GM21825 (cell line): Measurements from ENCODE around the gene NPHP4.

Experiments
- ATAC-seq: cut with Tn5 transposase; IDR thresholded peaks from one replicate; pipeline ENCODE4 v1.9.1; 2021; ENCODE audit warnings: mild to moderate bottlenecking, moderate library complexity; ENCODE audit not compliant: unreplicated experiment

NPHP4 gene

DNA sequence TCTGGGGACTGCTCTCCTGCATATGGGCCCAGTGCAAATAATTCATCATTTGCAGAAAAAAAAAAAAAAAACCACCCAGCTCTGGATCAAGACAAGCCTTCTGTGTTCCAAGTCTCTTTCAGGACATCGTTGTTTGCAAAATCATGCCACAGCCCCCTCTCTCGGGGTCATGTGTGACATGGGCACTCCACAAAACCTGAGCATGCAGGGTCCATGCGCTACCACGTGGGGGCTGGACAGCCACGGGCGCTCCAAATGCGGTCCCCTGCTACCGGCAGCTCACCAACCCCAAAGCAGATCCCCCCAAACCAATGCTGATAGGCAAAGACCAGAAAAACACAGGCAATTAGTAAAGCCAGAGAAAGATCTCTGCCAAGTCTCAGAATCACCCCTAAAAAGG lies 17.6 kb downstream of the NPHP4 start:
- ATAC-seq = no peak

DNA sequence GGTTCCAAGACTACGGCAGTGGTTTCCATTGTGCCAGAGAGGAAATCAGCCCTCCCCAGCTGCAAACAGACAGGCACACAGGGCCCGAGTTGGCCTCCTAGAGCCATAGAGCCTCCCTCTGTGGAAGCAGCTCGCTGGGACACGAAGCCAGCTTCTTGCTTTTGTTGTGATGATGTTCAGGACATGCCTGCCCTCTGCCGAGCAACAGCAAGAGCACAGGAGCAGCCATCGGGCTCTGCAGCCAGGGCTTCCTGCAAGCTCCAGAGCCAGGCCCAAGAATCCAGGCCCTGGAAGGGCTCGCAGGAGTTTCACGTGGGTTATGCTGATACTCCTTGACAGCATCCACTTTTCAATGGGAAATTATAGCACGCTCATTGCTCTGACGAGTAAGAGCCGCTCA lies 18.5 kb downstream of the NPHP4 start:
- ATAC-seq = no peak

DNA sequence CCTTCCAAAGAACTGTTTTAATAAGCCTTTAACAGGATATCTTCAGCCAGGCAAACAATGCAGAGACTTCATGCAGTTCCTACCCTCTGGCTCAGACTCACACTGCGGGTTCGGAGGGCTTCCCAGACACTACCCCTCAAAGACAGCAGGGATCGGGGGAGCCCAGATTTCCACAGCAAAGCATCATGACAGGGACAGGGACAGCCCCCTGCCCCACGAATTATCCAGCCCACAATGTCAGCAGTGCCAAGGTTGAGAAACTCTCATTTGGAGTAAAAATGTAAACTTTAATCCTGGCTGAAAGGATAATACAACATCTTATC lies 20.1 kb downstream of the NPHP4 start:
- no peak for ATAC-seq

DNA sequence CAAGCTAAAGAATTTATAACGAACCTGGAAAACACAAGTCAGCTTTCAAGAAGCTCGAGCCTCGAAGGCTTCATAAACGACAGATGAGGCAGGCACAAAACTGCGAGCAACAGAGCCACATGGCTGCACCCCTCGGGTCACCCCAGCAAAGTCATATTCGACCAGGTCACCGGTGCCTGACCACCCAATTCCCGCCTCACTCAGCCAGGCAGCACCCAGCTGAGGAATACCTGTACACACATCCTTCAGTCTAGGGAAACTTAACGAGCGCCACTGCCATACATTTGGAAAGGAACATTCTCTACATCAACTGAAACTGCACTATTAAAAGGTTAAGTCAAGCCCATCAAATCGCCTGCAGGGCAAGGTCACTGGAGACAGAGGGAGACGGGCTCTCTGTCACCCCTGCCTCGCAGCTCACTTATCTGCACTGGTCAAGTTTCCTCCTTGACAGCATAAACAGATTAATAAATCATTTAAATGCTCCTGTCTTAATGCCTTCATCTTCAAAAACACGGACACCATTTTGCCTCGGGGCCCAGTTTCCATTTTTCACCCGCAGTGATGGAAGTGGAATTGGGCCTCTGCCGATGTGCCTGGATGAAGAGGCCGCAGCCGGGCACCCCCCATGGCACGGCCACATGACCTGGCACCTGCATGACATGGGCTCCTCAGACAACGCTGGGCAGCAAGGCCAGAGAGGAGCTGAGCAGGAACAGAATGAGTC lies 20.6 kb downstream of the NPHP4 start:
- no peak for ATAC-seq

DNA sequence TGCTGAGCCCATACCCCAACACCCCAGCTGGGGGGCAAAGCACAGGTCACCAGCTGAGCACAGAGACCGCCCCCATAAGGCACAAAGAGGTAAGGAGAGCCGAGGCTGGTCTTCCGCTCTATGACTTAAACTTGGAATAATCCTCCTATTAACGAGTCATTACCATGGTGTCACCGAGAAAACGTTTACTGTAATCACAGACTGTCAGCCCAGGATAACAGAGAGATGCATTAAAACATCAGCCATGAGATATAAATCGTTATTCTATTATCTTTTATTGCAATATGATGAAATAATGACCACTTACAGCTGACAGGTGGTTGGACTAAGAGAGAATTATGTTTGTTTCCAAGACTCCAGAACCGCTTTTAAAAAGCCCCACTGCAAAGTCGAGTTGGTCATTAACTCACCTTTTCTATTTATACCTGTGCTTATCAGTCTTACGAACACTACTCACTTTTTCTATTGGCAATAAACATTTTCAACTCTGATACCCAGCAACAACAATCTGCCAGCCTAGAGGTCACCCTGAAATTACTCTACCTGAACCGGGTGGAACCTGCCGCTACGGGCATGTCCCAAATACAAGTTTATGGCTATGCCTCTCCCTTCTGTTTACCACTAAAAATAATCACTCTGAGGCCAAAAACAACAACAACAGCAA lies 21.5 kb downstream of the NPHP4 start:
- no peak for ATAC-seq

DNA sequence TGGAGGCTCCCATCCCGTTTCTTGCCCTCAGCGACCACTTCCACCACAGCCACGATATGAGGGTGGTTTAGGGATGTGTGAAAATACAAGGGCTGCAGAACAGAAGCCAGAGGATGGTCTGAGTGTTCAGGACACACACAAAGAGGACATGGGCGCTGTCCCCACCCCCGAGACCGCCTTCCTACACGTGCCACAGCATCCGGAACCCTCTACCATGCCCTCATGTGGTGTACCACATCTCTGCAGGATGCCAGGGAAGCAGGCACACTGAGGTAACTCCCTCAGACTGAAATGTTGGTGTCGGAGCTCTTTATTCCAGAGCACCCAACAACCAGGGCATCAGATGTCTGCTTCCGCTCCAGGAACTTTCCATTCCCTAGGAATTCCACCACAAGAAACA lies 23.1 kb downstream of the NPHP4 start:
- no peak for ATAC-seq

DNA sequence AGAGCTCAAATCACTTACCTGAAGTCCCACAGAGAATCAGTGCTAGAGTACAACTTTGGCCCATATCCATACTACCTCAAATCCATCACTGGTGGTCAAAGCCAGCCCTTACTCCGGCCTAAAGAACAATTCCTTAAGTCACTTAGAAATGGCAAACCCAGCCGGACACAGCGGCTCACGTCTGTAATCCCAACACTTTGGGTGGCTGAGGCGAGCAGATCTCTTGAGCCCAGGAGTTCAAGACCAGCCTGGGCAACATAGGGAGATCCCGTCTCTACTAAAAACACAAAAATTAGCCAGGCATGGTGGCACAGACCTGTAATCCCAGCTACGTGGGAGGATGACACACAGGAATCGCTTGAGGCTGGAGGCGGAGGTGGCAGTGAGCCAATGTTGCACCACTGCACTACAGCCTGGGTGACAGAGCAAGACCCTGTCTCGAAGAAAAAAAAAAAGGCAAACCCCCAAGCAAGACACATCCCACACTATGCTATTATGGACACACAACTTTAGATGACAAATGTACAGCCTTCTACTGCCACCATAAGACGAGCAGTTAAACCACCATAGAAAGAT lies 24.0 kb downstream of the NPHP4 start:
- ATAC-seq = no peak

DNA sequence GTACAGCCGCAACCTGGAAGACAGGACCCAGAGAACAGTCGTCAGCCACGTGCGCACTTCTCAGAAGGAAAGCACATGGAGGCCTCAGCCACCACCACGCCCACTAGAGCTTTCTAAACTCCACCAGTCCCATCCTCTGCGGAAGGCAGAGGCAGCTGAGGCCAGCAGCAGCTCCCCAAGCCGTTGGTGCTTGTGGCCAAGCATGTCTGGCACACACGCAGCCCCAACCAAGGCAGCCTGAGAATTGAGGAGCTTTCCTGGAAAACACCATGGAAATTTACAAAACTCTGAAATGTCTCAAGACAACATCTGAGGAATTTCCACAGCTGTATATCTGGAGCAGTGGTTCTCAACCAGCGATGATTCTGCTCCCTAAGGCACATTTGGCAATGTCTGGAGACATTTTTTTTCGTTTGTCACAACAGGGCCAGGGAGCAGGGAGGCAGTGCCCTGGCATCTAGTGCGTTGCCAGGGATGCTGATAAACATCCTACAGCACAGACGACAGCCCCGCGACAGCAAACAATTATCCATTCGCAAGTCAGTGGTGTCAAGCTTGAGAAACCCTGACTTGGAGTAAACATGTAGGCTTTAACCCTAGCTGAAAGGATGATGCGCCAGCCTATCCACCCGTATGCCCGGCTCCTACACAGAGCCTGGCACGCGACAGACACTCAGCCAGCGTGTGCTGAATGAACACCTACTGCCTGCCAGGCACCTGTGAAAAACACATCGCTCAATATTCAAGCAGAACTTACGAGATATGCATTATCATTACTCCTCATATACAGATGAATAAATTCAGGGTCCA lies 24.7 kb downstream of the NPHP4 start:
- no peak for ATAC-seq

DNA sequence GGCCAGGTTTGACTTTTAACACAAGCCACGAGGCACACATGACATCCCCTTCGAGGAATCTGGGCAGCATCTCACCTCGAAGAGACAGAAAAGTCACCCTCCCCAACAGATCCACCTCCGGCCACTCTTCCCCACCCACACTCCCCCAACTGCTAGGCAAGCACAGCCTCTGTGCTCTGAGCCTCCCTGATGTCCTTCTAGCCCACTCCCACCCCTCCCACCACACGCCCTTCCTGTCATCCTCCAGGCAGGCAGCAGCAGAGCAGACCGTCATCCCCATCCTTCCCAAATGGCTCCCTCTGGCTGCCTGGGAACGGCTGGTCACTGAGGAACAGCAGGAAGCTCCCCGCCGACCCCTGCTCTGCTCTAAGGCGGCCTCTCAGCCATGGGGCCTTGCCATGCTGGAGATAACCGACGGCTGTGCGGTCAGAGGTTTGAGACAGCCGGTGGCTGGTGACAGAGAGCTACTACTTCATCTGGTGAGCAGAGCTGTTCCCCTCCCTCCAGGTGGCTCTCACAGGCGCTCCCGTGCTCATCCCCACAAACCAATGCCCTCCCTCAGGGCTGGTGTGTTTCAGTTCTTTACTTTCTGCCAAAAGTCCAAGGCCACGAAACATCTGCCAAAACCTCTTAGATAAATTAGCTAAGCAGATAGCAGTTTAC lies 25.6 kb downstream of the NPHP4 start:
- no peak for ATAC-seq

DNA sequence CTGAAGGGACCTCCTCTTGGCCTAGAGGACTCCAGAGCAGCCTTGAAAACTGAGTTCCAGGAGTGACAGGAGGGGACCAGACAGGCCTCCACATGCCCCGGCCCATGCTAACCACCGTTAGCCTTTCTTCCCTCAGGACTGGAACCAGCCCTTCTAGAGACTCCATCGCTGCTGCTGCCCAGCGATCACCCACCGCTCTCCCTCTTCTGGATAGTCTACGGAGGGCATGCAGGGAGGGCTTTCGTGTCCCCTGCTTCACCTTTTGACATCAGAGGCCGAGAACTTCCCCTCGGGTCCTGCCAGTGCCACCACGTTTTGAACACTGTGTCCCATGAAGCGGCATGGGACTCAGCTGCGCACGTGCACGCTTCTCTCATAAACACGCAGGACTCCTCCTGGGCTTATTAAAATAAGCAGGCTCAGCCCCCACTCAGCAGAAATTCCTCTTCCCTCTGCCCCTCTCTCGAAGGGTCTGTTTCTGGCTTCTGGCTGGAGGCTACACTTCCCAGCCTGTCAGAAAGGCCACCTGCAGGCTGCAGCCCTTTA lies 26.6 kb downstream of the NPHP4 start:
- no peak for ATAC-seq

DNA sequence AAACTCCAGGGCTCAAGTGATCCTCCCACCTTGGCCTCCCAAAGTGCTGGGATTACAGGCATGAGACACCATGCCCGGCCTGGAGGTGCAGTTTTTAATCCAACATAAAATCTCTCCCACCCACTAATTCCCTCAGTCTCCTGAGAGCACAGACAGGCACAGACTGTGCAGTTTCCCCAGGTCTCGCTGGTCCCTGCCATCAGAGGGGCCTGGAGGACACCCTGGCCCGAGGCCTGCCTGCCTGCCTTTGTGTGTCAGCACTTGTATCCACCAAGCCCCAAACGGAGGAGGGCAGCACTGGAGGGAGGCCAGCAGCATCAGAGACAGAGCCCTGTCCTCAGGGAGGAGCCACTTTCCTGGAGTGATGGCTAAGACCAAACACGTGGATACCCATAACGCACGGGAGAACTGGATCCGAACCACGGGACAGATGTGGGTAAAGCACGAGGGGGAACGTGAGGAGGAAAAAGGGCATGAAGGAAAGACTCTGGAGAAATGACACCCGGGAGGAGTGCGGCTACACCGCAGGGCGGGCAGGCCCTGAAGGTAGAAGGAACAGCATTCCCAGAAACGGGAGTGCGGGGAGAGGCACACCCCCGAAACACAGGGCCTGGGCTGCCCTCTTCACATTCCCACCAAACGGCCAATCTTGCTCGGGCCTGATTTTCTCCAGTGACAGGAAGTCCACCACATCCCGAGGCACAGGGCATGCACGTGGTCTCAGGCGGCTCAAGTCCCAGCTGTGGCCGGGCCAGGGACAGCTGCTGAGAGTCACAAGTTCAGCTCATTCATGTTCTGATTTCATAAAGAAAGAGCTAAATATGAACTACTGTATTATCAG lies 29.7 kb downstream of the NPHP4 start:
- ATAC-seq = no peak

DNA sequence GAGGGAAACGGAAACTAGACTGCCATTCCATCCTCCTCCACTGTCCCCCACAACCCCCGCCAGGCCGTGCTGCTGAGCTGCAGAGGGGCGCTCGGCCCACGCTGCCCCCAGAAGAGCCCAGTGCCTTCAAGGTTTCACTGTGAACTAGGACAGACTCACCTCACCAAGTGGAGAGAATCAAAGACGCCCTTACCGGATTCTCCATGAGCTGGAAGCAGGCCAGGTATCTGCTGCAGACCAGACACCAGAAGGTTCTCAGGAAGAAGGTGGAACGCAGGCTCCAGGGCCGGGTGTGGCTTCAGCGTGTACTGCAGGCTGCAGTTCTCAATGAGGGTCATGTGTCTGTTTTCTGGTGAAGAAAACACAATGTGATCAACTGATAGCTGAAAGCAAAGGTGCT lies 30.6 kb downstream of the NPHP4 start:
- no peak for ATAC-seq

DNA sequence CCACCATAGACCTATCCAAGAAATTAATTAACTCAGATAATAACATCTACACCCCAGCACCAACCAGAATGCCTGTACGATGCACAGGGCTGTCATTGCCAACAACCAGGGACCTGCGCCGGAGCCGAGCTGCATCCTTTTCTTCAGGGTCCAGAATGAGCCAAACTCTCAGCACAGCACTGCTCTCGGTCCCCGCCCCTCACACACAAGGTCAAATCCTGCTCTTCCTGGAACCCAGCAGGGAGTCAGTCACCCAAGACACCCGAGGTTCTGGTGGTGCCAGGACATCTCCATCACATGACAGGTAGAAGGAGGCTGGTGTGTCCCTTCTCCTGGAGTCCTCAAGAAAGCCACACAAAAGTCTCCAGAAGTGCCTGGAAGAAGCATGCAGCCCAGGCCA lies 31.9 kb downstream of the NPHP4 start:
- ATAC-seq = no peak

DNA sequence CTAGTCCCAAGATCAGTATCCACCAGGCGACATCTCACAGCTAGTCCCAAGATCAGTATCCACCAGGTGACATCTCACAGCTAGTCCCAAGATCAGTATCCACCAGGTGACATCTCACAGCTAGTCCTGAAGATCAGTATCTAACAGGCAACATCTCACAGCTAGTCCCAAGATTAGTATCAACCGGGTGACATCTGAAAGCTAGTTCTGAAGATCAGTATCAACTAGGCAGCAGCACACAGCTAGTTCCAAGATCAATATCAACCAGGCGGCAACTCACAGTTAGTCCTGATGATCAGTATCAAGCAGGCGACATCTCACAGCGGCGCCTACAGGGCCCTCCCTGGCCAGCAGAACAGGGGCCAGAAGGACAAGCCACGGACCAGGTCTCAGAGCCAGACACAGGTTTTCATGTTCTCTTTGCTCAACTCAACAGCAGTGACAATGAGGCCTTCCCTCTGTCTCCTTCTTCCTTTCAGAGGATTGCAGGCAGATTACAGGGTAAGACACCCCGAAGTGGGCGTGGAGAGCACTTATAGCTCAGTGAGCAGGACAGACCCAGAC lies 32.5 kb downstream of the NPHP4 start:
- no peak for ATAC-seq

DNA sequence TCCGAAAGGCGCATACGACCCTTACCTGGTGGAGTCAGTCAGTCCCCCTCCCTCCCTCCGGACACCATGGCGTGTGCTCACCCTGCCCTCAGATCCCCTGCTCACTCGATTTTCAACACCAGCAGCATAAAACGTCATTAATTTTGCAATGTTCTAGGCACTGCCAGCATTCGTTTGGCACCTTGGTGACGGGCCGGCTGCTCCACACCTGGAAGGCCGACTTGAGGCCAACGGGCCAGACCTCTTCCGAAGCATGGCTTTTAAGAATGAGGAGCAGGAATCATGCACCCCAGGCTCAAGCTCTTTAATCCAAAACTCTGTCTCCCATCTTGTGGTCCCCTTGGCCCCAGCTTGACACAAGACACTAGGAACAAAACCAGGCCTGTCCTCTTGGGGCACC lies 33.1 kb downstream of the NPHP4 start:
- no peak for ATAC-seq

DNA sequence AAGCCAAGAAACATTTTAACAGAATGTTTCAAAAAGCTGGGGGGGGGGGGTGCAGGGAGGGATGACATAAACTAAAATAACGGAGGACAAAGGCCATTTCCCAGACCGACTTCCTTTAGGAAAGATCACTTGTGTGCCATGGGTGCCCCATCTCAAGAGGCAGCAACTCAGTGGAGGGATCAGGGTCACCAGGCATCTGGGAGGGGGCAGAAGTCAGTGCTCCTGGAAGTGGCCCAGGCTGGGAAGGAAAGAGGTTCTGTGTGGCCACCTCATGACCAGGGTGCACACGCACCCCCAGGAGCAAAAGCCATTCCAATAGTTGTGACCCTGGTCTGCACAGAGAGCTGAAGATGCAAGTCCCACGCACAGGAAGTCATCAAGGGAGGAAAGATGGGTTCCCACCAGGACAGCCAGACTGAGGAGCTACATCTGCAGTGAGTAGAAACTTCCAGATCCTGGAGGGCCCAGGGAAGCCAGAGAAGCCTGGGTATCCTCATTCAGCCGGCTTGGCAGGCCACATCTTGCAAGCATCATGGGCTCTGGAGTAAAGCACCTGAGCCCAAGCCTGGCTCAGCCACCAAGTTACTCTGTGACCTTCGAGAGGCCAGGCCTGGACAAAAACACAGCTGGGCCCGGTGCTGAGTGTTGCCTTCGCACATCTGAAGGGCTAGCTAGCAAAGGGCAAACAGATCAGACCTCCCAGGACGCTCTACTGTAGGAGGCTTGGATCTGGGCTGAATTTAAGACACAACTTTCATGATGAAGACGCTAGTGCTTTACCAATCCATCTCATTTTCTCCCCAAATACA lies 36.0 kb downstream of the NPHP4 start:
- ATAC-seq = no peak

DNA sequence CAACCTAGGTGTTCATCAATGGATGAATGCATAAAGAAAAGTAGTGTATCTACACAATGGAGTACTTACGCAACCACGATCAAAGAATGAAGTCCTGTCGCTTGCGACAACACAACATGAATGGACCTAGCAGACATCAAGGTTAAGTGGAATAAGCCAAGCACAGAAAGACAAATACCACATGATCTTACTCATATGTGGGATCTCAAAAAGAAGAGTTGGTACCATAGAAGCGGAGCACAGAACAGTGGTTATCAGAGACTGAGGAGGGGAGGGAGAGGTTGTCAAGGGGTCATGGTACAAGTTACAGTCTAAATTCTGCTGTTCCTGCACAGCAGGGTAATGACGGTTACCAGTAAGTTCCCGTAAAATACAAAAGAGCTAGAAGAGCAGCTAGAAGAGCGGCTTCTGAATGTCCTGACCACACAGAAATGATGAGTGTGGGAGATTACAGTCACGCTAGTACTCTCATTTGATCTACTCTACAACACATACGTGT lies 36.7 kb downstream of the NPHP4 start:
- ATAC-seq = no peak

DNA sequence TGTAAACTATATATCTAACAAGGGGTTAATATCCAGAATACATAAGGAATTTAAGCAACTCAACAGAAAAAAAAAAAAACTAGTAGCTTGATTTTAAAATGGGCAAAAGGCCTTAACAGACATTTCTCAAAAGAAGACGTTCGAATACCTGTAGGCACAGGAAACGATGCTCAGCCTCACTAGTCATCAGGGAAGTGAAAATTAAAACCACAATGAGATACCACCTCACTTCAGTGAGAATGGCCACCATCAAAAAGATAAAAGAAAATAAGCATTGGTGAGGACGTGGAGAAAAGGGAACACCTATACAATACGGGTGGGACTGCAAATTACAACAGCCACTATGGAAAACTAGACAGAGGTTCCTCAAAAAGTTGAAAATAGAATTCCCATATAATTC lies 37.3 kb downstream of the NPHP4 start:
- no peak for ATAC-seq

DNA sequence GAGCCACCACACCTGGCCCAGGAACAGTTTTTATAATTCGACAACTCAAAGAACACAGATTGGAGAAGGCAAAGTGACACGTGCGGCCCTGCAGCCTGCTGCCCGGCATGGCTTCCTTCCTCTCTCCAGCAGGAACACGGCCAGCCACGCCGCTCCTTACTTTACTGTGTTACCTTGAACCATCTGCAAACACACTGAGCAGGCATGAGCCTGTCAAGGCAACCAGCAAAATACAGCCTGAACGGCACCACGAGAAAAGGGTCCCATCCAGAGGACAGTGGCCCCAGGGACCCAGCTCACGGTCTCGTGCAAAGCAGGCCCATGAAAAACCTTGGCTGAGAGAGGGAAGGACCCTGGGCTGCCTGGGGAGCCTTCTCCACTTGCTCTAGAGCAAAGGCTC lies 38.8 kb downstream of the NPHP4 start:
- no peak for ATAC-seq
